Bone marrow (tissue), 2 donors: ENCODE data around the gene MIOX.

Source experiments
- DNase-seq, 2 donors: peaks; one replicate each; lab custom pipeline; 2025; lab: John Stamatoyannopoulos, UW

MIOX gene

GRCh38 chr22:50473855-50474671, 12.6 kb upstream of the MIOX start:
- no peak for DNase-seq

- DNase-seq = peak; percentile 60 to 64
These were observed 11.7 kb upstream of the MIOX start, which contains the start of gene SBF1 for GRCh38 chr22:50474710-50475651. Gene SBF1, minus strand, starts transcription at chr22:50475035. Its CDS starts 195 bp downstream, at chr22:50474840.

GRCh38 chr22:50475652-50476002, 11.0 kb upstream of the MIOX start:
- DNase-seq = no peak

- DNase-seq = no peak
These were observed 9.8 kb upstream of the MIOX start for GRCh38 chr22:50476868-50477267.

- DNase-seq = no peak
These were observed 8.7 kb upstream of the MIOX start for GRCh38 chr22:50477923-50478322.

GRCh38 chr22:50479721-50480120, 6.9 kb upstream of the MIOX start:
- no peak for DNase-seq

GRCh38 chr22:50481045-50481439, 5.6 kb upstream of the MIOX start:
- DNase-seq = no peak

- peak in 1 of 2 donors; percentile 10 for DNase-seq
These were observed 5.1 kb upstream of the MIOX start, which contains the start of gene ADM2 for GRCh38 chr22:50481440-50482106. Gene ADM2, plus strand, starts transcription at chr22:50481543. Its CDS starts 305 bp downstream, at chr22:50481848.

- DNase-seq = no peak
These were observed 4.3 kb upstream of the MIOX start for GRCh38 chr22:50482107-50483074.

- no peak for DNase-seq
These were observed 3.6 kb upstream of the MIOX start for GRCh38 chr22:50483106-50483505.

- no peak for DNase-seq
These were observed 3.1 kb upstream of the MIOX start for GRCh38 chr22:50483556-50483955.

- no peak for DNase-seq
These were observed 2.4 kb upstream of the MIOX start for GRCh38 chr22:50483977-50484853.

- DNase-seq = no peak
These were observed 1.2 kb upstream of the MIOX start for GRCh38 chr22:50485221-50486131.

GRCh38 chr22:50487290-50488005, 789 bp downstream of the MIOX start:
- DNase-seq = no peak

GRCh38 chr22:50488006-50488677, 1.5 kb downstream of the MIOX start:
- no peak for DNase-seq

- no peak for DNase-seq
These were observed 2.2 kb downstream of the MIOX start for GRCh38 chr22:50488886-50489285.

- no peak for DNase-seq
These were observed 2.9 kb downstream of the MIOX start for GRCh38 chr22:50489363-50490243.
